Measurements from ENCODE around the gene KPNA4.

GRCh38 chr3:160545504-160545871, 19.9 kb downstream of the KPNA4 start:
- no peak for TF ChIP-seq CTCF (IDR thresholded peaks at IDR 0.05)
- TF ChIP-seq EP300 (IDR thresholded peaks at IDR 0.05): no peak
- no peak for TF ChIP-seq POLR2A (IDR thresholded peaks at IDR 0.05)
- no peak for TF ChIP-seq POLR2AphosphoS5 (IDR thresholded peaks at IDR 0.05)
